HCEC 1CT (cell line): Measurements from ENCODE around the gene LRP8.

Experiments
- DNase-seq: peaks from one replicate; pipeline ENCODE4 v3.0.0-alpha.2; 2017

LRP8 gene

GRCh38 chr1:53359225-53359933 lies 31.5 kb upstream of the LRP8 start:
- DNase-seq = no peak

DNA sequence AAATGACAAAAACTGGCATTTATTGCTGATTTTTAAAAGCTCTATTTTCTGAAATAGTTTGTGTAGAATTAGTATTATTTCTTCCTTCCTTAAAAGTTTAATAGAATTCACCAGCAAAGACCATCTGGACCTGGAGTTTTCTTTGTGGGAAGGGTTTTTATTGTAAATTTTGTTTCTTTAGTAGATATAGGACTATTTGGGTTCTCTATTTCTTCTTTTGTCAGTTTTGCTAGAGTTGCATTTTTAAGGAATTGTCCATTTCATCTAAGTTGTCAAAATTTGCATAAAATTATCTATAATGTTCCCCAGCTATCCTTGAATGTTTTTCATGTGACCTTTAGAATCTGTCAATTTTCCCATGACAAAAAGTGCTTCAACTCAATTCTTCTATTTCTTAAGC lies 28.8 kb upstream of the LRP8 start:
- DNase-seq = no peak

- no peak for DNase-seq
These were observed 26.2 kb upstream of the LRP8 start for GRCh38 chr1:53354119-53354518.

GRCh38 chr1:53352561-53352960 lies 24.7 kb upstream of the LRP8 start:
- DNase-seq = no peak

DNA sequence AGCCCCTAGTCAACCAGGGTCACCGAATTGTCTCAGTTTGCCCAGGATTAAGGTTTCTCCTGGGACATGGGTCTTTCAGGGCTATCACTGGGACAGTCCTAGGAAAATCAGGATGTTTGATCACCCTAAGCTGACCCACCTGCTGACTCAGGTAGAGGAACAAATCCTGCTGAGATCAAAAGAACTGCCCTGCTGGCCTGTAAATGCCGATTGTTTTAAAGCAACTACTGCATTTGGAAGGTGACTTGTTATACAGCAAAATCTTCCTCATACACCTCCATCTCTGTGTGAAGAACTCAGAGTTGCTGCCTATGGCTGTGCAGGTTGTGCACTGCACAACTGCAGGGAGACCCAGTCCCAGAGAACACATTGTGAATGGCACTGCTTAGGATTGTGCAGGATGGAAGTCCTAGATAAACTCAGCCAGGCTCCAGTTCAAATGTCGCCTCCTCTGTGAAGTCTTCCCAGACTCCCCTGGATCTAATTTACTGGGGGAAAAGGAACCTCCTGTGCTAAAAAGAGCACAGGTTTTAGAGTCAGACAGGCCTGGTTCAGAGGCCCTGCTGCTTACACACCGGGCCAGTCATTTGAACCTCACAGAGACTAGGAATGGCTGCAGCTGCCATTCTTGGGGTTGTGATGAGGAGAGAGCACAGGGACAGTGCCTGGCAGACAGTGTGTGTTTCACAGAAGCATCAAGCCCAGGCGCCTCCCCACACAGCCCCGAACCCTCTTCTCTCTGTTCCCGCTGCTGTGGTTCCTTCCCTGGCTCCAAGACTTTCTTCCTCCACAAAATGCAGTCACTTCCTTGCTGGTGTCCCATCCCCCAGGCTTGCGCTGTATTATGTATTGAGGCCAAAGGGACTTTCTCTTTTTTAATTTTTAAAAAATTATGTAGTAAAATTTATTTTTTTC lies 23.2 kb upstream of the LRP8 start:
- no peak for DNase-seq

GRCh38 chr1:53349968-53350852 lies 22.3 kb upstream of the LRP8 start:
- no peak for DNase-seq

- no peak for DNase-seq
These were observed 21.5 kb upstream of the LRP8 start for GRCh38 chr1:53349369-53349835.

- DNase-seq = no peak
These were observed 20.9 kb upstream of the LRP8 start for GRCh38 chr1:53348486-53349368.

DNA sequence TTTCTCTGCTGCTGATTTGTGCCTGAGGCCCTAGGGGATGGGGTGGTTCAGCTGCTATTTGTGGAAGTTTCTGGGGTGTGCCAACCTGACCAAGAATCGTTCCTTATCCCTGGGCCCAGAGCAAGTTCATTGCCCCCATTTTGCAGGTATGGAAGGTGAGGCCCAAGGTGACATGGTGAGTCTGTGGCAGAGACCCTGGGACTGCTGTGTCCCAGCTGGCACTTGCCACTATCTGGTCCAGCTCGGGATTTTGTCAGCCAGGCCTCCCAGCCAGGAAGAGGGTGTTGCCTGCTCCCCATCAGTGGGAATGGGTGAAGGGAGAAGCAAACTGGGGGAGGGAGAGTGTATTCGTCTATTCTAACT lies 18.9 kb upstream of the LRP8 start:
- no peak for DNase-seq

DNA sequence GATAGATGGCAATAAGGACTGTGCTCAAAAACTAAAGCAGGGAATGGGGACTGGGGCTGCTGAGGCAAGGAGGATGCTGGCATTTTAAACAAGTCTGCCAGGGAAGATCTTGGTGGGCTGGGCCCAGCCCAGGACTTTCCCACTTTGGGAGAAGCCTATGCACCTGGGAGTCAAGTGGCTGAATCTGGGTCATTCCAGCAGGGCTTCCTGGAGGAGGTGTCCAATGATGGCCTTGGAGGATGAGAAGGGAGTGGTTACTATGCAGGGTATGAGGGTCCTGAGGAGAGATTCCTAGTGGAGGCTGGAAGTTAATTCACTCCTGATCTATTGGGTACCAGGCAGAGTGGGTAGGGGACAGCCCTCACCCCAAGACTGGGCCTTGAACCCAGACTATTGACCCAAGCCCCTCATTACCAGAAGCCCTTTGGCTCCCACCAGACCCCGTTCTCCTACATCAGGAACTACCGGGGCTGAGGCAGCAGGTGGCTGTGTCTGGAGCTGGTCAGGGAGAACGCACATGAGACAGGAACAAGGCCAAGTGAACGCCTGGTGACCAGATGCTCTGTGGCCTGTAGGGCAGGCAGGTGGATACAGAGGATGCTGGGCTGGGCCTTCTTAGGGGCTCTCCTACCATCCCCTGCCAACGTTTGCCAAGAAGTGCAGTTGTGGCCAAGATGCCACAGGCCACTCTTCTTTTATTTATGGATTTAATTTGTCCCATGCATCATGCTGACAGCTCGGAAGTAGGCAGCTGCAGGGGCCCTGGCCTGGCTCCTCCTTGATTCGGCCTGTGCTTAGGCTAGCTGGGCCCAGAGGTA lies 18.3 kb upstream of the LRP8 start:
- DNase-seq = no peak

- DNase-seq = no peak
These were observed 17.3 kb upstream of the LRP8 start for GRCh38 chr1:53344921-53345838.

- no peak for DNase-seq
These were observed 16.2 kb upstream of the LRP8 start for GRCh38 chr1:53343831-53344668.

- DNase-seq = no peak
These were observed 15.0 kb upstream of the LRP8 start for GRCh38 chr1:53342735-53343470.

- no peak for DNase-seq
These were observed 14.3 kb upstream of the LRP8 start for GRCh38 chr1:53341961-53342707.

GRCh38 chr1:53341521-53341895 lies 13.6 kb upstream of the LRP8 start:
- DNase-seq = no peak

- no peak for DNase-seq
These were observed 13.0 kb upstream of the LRP8 start for GRCh38 chr1:53340660-53341520.
